Right ventricle myocardium superior (tissue), 1 donor: ENCODE results near the gene POM121. TPM values are rescaled to one million over a fixed set of nuclear protein-coding genes. Genes with fewer than 3 reads are reported as not detected.
"Not testable (repeated sequence)": the region's sequence is repeated elsewhere in the genome, so short reads cannot be mapped to it uniquely, and the experiment has no call there.

Source experiments
- ATAC-seq: fragments of 200-7000 bp; cut with Tn5 transposase; one replicate; pipeline ENCODE4 v1.9.1; 2020; ENCODE audit warnings: mild to moderate bottlenecking; ENCODE audit not compliant: poor library complexity
- DNase-seq: peaks from one replicate; pipeline ENCODE4 v3.0.0-alpha.2; 2020
- intact Hi-C: fragments of 100-400 bp; cut with DNase I; formaldehyde crosslinking; loops from one replicate; pipeline ENCODE4 v1.11.2; 2022
- long read RNA-seq: library from polyadenylated mRNA; unstranded; transcript quantifications from one replicate; pipeline ENCODE4 v2.0.0, GENCODE V29; 2021
- total RNA-seq: library from RNA; stranded (reverse); fragmentation: NEBNext Ultra II Directional; extraction: Animal tissue kit (Norgen Biotek cat#: 25700); gene quantifications from one replicate; pipeline ENCODE4 v1.2.1, GENCODE V29; 2021
- donor health status: DM: no; HTN: yes; CAD: no; lungs with severe emphysema.

The POM121 gene
- 14.4 TPM for total RNA-seq
- long read RNA-seq, partial matches to known transcripts: 18 of 34 reads
- long read RNA-seq, other reads (novel, unspliced or antisense): 16 of 34 reads

- peak; percentile 93 for DNase-seq
- intact Hi-C loops: no loop called here
- ATAC-seq: peak; percentile 99
Measured at GRCh38 chr7:72924733-72925545, at the start of gene POM121. Gene POM121, plus strand, starts transcription at chr7:72925095. Its CDS starts 27 bp downstream, at chr7:72925122.

GRCh38 chr7:72879079-72879736, 45.7 kb upstream of the POM121 start:
- peak; percentile 91 for DNase-seq
- intact Hi-C loops: not testable (repeated sequence)

GRCh38 chr7:72879737-72880215, 45.1 kb upstream of the POM121 start:
- intact Hi-C loops: not testable (repeated sequence)
- ATAC-seq: peak; percentile 69

More at GRCh38 chr7:72879079-72879736, 45.7 kb upstream of the POM121 start:
- peak; percentile 100 for ATAC-seq

GRCh38 chr7:72891750-72892149, 33.1 kb upstream of the POM121 start:
- ATAC-seq, intact Hi-C loops: not testable (repeated sequence)

More at GRCh38 chr7:72879737-72880215, 45.1 kb upstream of the POM121 start:
- peak; percentile 74 for DNase-seq

GRCh38 chr7:72904740-72905139, 20.2 kb upstream of the POM121 start:
- intact Hi-C loops, DNase-seq, ATAC-seq: not testable (repeated sequence)

More at GRCh38 chr7:72891750-72892149, 33.1 kb upstream of the POM121 start:
- not testable (repeated sequence) for DNase-seq

GRCh38 chr7:72908422-72908821, 16.5 kb upstream of the POM121 start:
- ATAC-seq, DNase-seq, intact Hi-C loops: not testable (repeated sequence)

- intact Hi-C loops, DNase-seq, ATAC-seq: not testable (repeated sequence)
Measured at GRCh38 chr7:72911395-72911794, 13.5 kb upstream of the POM121 start.

GRCh38 chr7:72913750-72914149, 11.1 kb upstream of the POM121 start:
- intact Hi-C loops, ATAC-seq, DNase-seq: not testable (repeated sequence)

GRCh38 chr7:72914756-72915525, 10.0 kb upstream of the POM121 start:
- DNase-seq (peak; percentile 77), ATAC-seq (peak; percentile 86)
- intact Hi-C loops: not testable (repeated sequence)

- intact Hi-C loops: no loop called here
- ATAC-seq: no peak
Measured at GRCh38 chr7:72919256-72919775, 5.6 kb upstream of the POM121 start.

GRCh38 chr7:72924386-72924732, 536 bp upstream of the POM121 start:
- intact Hi-C loops: no loop called here
- ATAC-seq: peak; percentile 3

More at GRCh38 chr7:72919256-72919775, 5.6 kb upstream of the POM121 start:
- no peak for DNase-seq

GRCh38 chr7:72925546-72926120, 738 bp downstream of the POM121 start:
- ATAC-seq (no peak), DNase-seq (no peak)
- intact Hi-C loops: no loop called here

More at GRCh38 chr7:72924386-72924732, 536 bp upstream of the POM121 start:
- no peak for DNase-seq

GRCh38 chr7:72927791-72928190, 2.9 kb downstream of the POM121 start:
- intact Hi-C loops, DNase-seq, ATAC-seq: not testable (repeated sequence)

- DNase-seq, ATAC-seq, intact Hi-C loops: not testable (repeated sequence)
Measured at GRCh38 chr7:72928216-72928615, 3.3 kb downstream of the POM121 start.

GRCh38 chr7:72942022-72942705, 17.3 kb downstream of the POM121 start:
- intact Hi-C loops, ATAC-seq, DNase-seq: not testable (repeated sequence)

GRCh38 chr7:72942956-72943355, 18.1 kb downstream of the POM121 start:
- DNase-seq, ATAC-seq, intact Hi-C loops: not testable (repeated sequence)

GRCh38 chr7:72944937-72945336, 20.0 kb downstream of the POM121 start:
- intact Hi-C loops: not testable (repeated sequence)
- peak; percentile 76 for ATAC-seq
- peak; percentile 32 for DNase-seq
